Activated CD4-positive, alpha-beta memory T cell treated with anti-CD3 and anti-CD28 coated beads for 36 hours (primary cell): ENCODE data around the gene TM9SF1. TPM values are rescaled to one million over a fixed set of nuclear protein-coding genes. Genes with fewer than 3 reads are reported as not detected.

Source experiments
- CTCF ChIA-PET: fragments of 350-600 bp; sonication (Branson Sonifier 250); formaldehyde crosslinking; loops from one replicate; lab custom pipeline; 2021; ENCODE audit warnings: antibody characterized with exemption, inconsistent platforms; lab: Charles Lee
- POLR2A ChIA-PET: fragments of 350-600 bp; sonication (Branson Sonifier 250); formaldehyde crosslinking; loops from one replicate; lab custom pipeline; 2021; ENCODE audit warnings: antibody characterized with exemption; lab: Charles Lee
- DNase-seq: peaks from one replicate; pipeline ENCODE4 v3.0.0-alpha.2; 2020
- H3K27ac Mint-ChIP-seq: one replicate; pipeline ENCODE4 v1.8.0; 2021; ENCODE audit warnings: mixed read lengths
- H3K27me3 Mint-ChIP-seq: one replicate; pipeline ENCODE4 v1.8.0; 2021; ENCODE audit warnings: mixed read lengths
- H3K36me3 Mint-ChIP-seq: one replicate; pipeline ENCODE4 v1.8.0; 2021; ENCODE audit warnings: mixed read lengths
- H3K4me1 Mint-ChIP-seq: one replicate; pipeline ENCODE4 v1.8.0; 2021; ENCODE audit warnings: low read depth, mixed read lengths
- H3K4me3 Mint-ChIP-seq: one replicate; pipeline ENCODE4 v1.8.0; 2021; ENCODE audit warnings: mild to moderate bottlenecking, mixed read lengths
- H3K9me3 Mint-ChIP-seq: one replicate; pipeline ENCODE4 v1.8.0; 2021; ENCODE audit warnings: mixed read lengths
- intact Hi-C: fragments of 100-400 bp; cut with micrococcal nuclease; formaldehyde crosslinking; loops from one replicate; pipeline ENCODE4 v1.15.1; 2023
- microRNA-seq: library from miRNA; unstranded; fragments of <30 nt; microRNA quantifications from one replicate; pipeline ENCODE4 v1.2.0, GENCODE V29; 2022; ENCODE audit warnings: borderline number of aligned reads, borderline microRNAs expressed, borderline replicate concordance
- total RNA-seq, 2 experiments: library from RNA; stranded (reverse); gene quantifications; one replicate each; pipeline ENCODE4 v1.2.3, GENCODE V29; 2021

Gene TM9SF1
- total RNA-seq, 2 experiments from 2014 or later: 23.7 to 26.7 TPM

DNA sequence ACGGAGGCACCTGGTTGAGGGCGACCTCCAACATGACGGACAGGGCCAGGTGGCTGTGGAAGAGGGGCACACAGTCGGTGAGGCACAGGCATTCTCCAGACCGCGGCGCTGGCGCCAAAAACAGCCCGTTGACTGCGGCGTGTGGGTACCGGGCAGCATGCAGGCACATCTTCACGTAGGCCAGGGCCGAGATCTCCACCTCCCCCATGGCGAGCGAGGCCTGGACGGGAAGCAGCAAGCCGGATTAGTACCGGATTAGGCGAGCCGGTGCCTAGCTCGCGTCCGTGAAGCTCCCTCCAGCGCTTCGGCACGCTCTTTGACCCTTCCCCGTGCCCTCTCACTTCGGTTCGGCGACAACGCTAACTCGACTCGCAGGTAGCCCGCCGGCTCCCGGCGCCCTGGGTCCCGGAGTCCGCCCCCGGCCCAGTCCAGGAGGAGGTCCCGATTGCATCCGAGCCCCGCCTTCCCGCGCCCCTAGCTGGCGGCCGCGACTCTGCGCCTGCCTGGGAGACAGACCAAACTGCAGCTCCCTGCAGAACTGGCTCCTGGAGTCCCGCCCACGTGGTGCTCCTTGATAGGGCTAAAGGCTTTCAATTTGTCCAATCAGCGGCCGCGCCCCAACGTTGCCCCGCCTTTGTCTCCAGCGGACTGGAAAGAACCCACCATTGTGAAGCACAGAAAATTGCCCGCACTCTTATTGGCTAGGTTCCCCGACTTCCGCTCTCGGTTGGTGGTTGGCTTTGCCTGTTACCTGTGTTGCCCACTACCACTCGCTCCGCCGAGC lies 54.0 kb downstream of the TM9SF1 start, which contains the start of gene EMC9:
TSS of gene EMC9 (minus strand) at position 495 of the 784 bp plus-strand sequence. CDS start at position 208, 287 bp downstream.
- peaks cover 75% of the 10 kb centered on the region for H3K36me3 Mint-ChIP-seq
- peak; percentile 100 for DNase-seq
- peak within 1 kb of the TSS; percentile 94 for H3K27ac Mint-ChIP-seq
- H3K9me3 Mint-ChIP-seq: no peaks in the 10 kb centered on the region
- intact Hi-C loops: loop anchor here (1.0 kb wide), 5 partner anchors 20 to 72 kb away; partner anchors contain the start of genes CHMP4A, DCAF11, IPO4 and IRF9
- ChIA-PET POLR2A (interaction anchor here (0.7 to 2.5 kb wide), 11 partner anchors 9 to 130 kb away, joined by 3 to 32 read pairs (median 4); partner anchors contain the start of genes CHMP4A, DCAF11, IPO4 and IRF9), CTCF (interaction anchor here (0.7 to 7.1 kb wide), 10 partner anchors 11 to 101 kb away, joined by 3 to 59 read pairs (median 4); partner anchors contain the start of genes DCAF11, FITM1, IRF9 and NRL)
- no peaks in the 10 kb centered on the region for H3K27me3 Mint-ChIP-seq
- H3K4me3 Mint-ChIP-seq: peak within 1 kb of the TSS; percentile 97
- H3K4me1 Mint-ChIP-seq: peaks cover 65% of the 10 kb centered on the region

DNA sequence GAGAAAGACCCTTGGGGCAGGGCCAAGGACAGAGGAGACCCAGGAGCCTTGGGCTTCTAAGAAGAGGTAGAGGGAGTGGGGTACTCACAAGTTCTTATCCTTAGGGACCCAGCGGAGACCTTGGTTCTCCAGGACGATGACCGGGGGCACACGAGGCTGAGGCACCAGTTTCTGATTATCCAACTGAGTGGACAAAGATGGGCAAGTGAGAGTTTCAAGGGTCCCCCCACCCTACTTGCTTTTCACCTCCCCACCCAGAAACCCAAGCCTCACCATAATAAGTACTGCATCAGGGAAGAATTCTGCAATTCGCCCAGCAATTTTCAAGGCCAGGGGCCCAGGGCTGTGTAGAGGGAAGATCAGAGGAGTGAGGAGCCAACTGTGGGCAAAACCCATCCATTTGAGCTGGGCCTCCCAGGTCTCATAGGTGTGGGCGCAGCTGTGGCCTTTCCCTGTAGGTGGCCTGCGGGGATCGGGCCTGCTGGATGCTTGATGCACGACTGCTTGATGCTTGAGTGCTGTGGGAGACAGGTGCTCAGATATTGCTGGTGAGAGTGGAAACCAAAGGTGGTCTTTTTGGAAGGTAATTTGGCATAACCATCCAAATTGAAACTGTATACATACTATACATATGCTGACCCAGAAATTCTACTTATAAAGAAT lies 55.8 kb downstream of the TM9SF1 start:
- H3K36me3 Mint-ChIP-seq: peaks cover 60% of the 10 kb centered on the region

More for the DNA sequence above, 55.8 kb downstream of the TM9SF1 start:
- Mint-ChIP-seq H3K9me3 (no peaks in the 10 kb centered on the region), H3K4me1 (peaks cover 54% of the 10 kb centered on the region), H3K4me3 (peak overlapping the region; percentile 97), H3K27me3 (no peaks in the 10 kb centered on the region), H3K27ac (peak overlapping the region; percentile 64)
- intact Hi-C loops: no loop called here
- ChIA-PET POLR2A (interaction anchor here (1.1 to 4.9 kb wide), 5 partner anchors 21 to 56 kb away, joined by 3 to 73 read pairs (median 17); partner anchors contain the start of genes DCAF11, IRF9 and NRL), CTCF (interaction anchor here (1.4 to 7.1 kb wide), 3 partner anchors 21 to 31 kb away, joined by 3 to 59 read pairs (median 5); partner anchors contain the start of gene IRF9)
- peak; percentile 62 for DNase-seq

Small RNA genes lying within 50 kb of the gene (microRNA-seq; reads per million reads assigned to microRNA genes)
- not detected for gene MIR7703

Other genes with a start within 250 kb of the TM9SF1 start
- 10 to 100 TPM; 25.7 to 27.0 TPM for gene DHRS4, start 241.7 kb downstream of the TM9SF1 start, total RNA-seq
- 10 to 100 TPM; 27.6 to 29.6 TPM for gene DHRS4L2, start 206.5 kb downstream of the TM9SF1 start, total RNA-seq
- gene CARMIL3, start 143.4 kb downstream of the TM9SF1 start, total RNA-seq: under 1 TPM; 0.75 to 1.00 TPM
- gene CPNE6, start 123.9 kb downstream of the TM9SF1 start, total RNA-seq: not detected
- gene PCK2, start 101.1 kb downstream of the TM9SF1 start, total RNA-seq: 100 to 1,000 TPM; 118 to 125 TPM
- gene DCAF11, start 80.7 kb downstream of the TM9SF1 start, total RNA-seq: 10 to 100 TPM; 85.6 to 91.8 TPM
- 1 to 10 TPM; 1.2 to 1.9 TPM for gene NRL, start 80.5 kb downstream of the TM9SF1 start, total RNA-seq
- gene FITM1, start 64.8 kb downstream of the TM9SF1 start, total RNA-seq: under 1 TPM in 1 of 2 experiments, not detected in 1; 0.86 TPM
- 100 to 1,000 TPM; 403 to 427 TPM for gene PSME1, start 59.2 kb downstream of the TM9SF1 start, total RNA-seq
- gene EMC9, start 53.9 kb downstream of the TM9SF1 start, total RNA-seq: 10 to 100 TPM; 40.0 to 40.9 TPM
- 100 to 1,000 TPM; 404 to 411 TPM for gene PSME2, start 48.8 kb downstream of the TM9SF1 start, total RNA-seq
- gene RNF31, start 47.9 kb downstream of the TM9SF1 start, total RNA-seq: 10 to 100 TPM; 75.5 to 80.4 TPM
- gene IRF9, start 34.2 kb downstream of the TM9SF1 start, total RNA-seq: 100 to 1,000 TPM; 158 to 172 TPM
- 10 to 100 TPM; 24.9 to 27.9 TPM for gene REC8, start 23.4 kb downstream of the TM9SF1 start, total RNA-seq
- 10 to 100 TPM; 69.5 to 72.6 TPM for gene IPO4, start 6.6 kb downstream of the TM9SF1 start, total RNA-seq
- gene TSSK4, start 10.3 kb upstream of the TM9SF1 start, total RNA-seq: under 1 TPM in 1 of 2 experiments, not detected in 1; 0.50 TPM
- gene CHMP4A, start 18.0 kb upstream of the TM9SF1 start, total RNA-seq: 10 to 100 TPM; 79.0 to 84.6 TPM
- 10 to 100 TPM; 14.2 to 15.8 TPM for gene MDP1, start 20.6 kb upstream of the TM9SF1 start, total RNA-seq
- 100 to 1,000 TPM; 202 to 213 TPM for gene NEDD8, start 36.9 kb upstream of the TM9SF1 start, total RNA-seq
- gene GMPR2, start 37.5 kb upstream of the TM9SF1 start, total RNA-seq: 10 to 100 TPM; 56.9 to 64.6 TPM
- 100 to 1,000 TPM in 1 of 2 experiments, 10 to 100 TPM in 1; 94.9 to 101 TPM for gene TINF2, start 47.2 kb upstream of the TM9SF1 start, total RNA-seq
- 1 to 10 TPM; 3.7 to 4.5 TPM for gene TGM1, start 67.7 kb upstream of the TM9SF1 start, total RNA-seq
- gene RABGGTA, start 76.2 kb upstream of the TM9SF1 start, total RNA-seq: 10 to 100 TPM; 39.5 to 40.6 TPM
- gene DHRS1, start 104.3 kb upstream of the TM9SF1 start, total RNA-seq: 10 to 100 TPM; 14.7 to 14.9 TPM
- gene NOP9, start 104.4 kb upstream of the TM9SF1 start, total RNA-seq: 10 to 100 TPM; 30.7 to 30.9 TPM
- 10 to 100 TPM; 22.6 to 25.8 TPM for gene CIDEB, start 112.5 kb upstream of the TM9SF1 start, total RNA-seq
- gene LTB4R2, start 114.7 kb upstream of the TM9SF1 start, total RNA-seq: 1 to 10 TPM; 9.4 to 9.6 TPM
- gene LTB4R, start 116.1 kb upstream of the TM9SF1 start, total RNA-seq: 10 to 100 TPM; 15.4 to 16.7 TPM
- gene ADCY4, start 139.6 kb upstream of the TM9SF1 start, total RNA-seq: 1 to 10 TPM; 1.6 to 2.4 TPM
- gene RIPK3, start 144.6 kb upstream of the TM9SF1 start, total RNA-seq: 10 to 100 TPM; 11.0 to 11.8 TPM
- not detected for gene NFATC4, start 172.7 kb upstream of the TM9SF1 start, total RNA-seq
- under 1 TPM; 0.02 to 0.22 TPM for gene NYNRIN, start 203.6 kb upstream of the TM9SF1 start, total RNA-seq
- gene CBLN3, start 234.2 kb upstream of the TM9SF1 start, total RNA-seq: 1 to 10 TPM; 8.6 to 9.3 TPM
- 10 to 100 TPM; 62.5 to 62.9 TPM for gene KHNYN, start 234.5 kb upstream of the TM9SF1 start, total RNA-seq
- gene SDR39U1, start 247.3 kb upstream of the TM9SF1 start, total RNA-seq: 10 to 100 TPM; 36.2 to 43.8 TPM